GM23338 (cell line): ENCODE measurements around the gene COX7A1.

ENCODE experiments used
- CREB1 ChIP-seq: fragments of 250-450 bp; sonication (Bioruptor Pico); IDR thresholded peaks from 2 replicates; pipeline ENCODE4 v1.5.0; 2020; ENCODE audit warnings: low read depth, mild to moderate bottlenecking, moderate library complexity
- CTCF ChIP-seq, 2 experiments: fragments of 200-600 bp in 1 of 2; sonication (generic) in 1 of 2; conservative IDR thresholded peaks; 2 replicates each; pipeline versions ENCODE4 v1.5.1 to v1.6.1; 2016 to 2017; ENCODE audit warnings: antibody characterized with exemption in 2 of 2, low read depth in 2 of 2, mild to moderate bottlenecking in 2 of 2, moderate library complexity in 1 of 2
- ETS1 ChIP-seq: IDR thresholded peaks from 2 replicates; pipeline ENCODE4 v1.6.1; 2016; ENCODE audit warnings: antibody characterized with exemption
- EZH2 ChIP-seq: fragments of 200-600 bp; sonication (generic); IDR thresholded peaks from one replicate; pipeline ENCODE4 v1.8.0; 2017; ENCODE audit warnings: antibody characterized with exemption, mild to moderate bottlenecking, low read depth; ENCODE audit not compliant: unreplicated experiment
- EZH2phosphoT487 ChIP-seq: fragments of 200-600 bp; sonication (generic); IDR thresholded peaks from one replicate; pipeline ENCODE4 v1.8.1; 2018; ENCODE audit warnings: antibody characterized with exemption; ENCODE audit not compliant: unreplicated experiment
- JUNB ChIP-seq: IDR thresholded peaks from one replicate; pipeline ENCODE4 v1.6.1; 2016; ENCODE audit warnings: antibody characterized with exemption; ENCODE audit not compliant: unreplicated experiment
- NANOG ChIP-seq: IDR thresholded peaks from 2 replicates; pipeline ENCODE4 v1.6.1; 2016; ENCODE audit warnings: antibody characterized with exemption, borderline replicate concordance
- POLR2AphosphoS5 ChIP-seq: IDR thresholded peaks from 2 replicates; pipeline ENCODE4 v1.6.1; 2016; ENCODE audit warnings: antibody characterized with exemption, low read depth
- TF ChIP-seq, protein P1 (sequence below): IDR thresholded peaks from one replicate; pipeline ENCODE4 v1.6.1; 2018; ENCODE audit warnings: antibody characterized with exemption; ENCODE audit not compliant: unreplicated experiment

- no peak for TF ChIP-seq CTCF (conservative IDR thresholded peaks at IDR 0.05; ENCODE audit: low read depth in 2 of 2)
- TF ChIP-seq, protein P1, sequence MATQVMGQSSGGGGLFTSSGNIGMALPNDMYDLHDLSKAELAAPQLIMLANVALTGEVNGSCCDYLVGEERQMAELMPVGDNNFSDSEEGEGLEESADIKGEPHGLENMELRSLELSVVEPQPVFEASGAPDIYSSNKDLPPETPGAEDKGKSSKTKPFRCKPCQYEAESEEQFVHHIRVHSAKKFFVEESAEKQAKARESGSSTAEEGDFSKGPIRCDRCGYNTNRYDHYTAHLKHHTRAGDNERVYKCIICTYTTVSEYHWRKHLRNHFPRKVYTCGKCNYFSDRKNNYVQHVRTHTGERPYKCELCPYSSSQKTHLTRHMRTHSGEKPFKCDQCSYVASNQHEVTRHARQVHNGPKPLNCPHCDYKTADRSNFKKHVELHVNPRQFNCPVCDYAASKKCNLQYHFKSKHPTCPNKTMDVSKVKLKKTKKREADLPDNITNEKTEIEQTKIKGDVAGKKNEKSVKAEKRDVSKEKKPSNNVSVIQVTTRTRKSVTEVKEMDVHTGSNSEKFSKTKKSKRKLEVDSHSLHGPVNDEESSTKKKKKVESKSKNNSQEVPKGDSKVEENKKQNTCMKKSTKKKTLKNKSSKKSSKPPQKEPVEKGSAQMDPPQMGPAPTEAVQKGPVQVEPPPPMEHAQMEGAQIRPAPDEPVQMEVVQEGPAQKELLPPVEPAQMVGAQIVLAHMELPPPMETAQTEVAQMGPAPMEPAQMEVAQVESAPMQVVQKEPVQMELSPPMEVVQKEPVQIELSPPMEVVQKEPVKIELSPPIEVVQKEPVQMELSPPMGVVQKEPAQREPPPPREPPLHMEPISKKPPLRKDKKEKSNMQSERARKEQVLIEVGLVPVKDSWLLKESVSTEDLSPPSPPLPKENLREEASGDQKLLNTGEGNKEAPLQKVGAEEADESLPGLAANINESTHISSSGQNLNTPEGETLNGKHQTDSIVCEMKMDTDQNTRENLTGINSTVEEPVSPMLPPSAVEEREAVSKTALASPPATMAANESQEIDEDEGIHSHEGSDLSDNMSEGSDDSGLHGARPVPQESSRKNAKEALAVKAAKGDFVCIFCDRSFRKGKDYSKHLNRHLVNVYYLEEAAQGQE: no peak
- TF ChIP-seq CREB1: no peak
- TF ChIP-seq POLR2AphosphoS5: no peak
- no peak for TF ChIP-seq EZH2
- no peak for TF ChIP-seq JUNB
- no peak for TF ChIP-seq EZH2phosphoT487
- no peak for TF ChIP-seq NANOG
- TF ChIP-seq ETS1: no peak
Measured at GRCh38 chr19:36150586-36150985, 1.7 kb downstream of the COX7A1 start.
